Mononuclear cell (primary cell): ENCODE results near the gene LPCAT3. TPM values are rescaled to one million over a fixed set of nuclear protein-coding genes. Genes with fewer than 3 reads are reported as not detected.

Experiments used
- H3K27me3 ChIP-seq: 2 replicates; pipeline ENCODE4 v1.6.0; 2011; ENCODE audit warnings: low read length, control low read depth; ENCODE audit not compliant: insufficient read depth
- H3K4me1 ChIP-seq: 2 replicates; pipeline ENCODE4 v1.5.1; 2011; ENCODE audit warnings: mild to moderate bottlenecking, low read length, control low read depth; ENCODE audit not compliant: insufficient read depth
- H3K4me3 ChIP-seq: 2 replicates; pipeline ENCODE4 v1.5.1; 2011; ENCODE audit warnings: mild to moderate bottlenecking, low read length, moderate library complexity
- H3K9me3 ChIP-seq: 2 replicates; pipeline ENCODE4 v1.5.1; 2011; ENCODE audit warnings: low read depth, mild to moderate bottlenecking, control low read depth, low read length
- total RNA-seq: library from RNA; depleted of rRNA; stranded (reverse); fragments of >200 nt; gene quantifications from one replicate; pipeline ENCODE4 v1.2.3, GENCODE V29; 2012

LPCAT3 gene
- total RNA-seq, 1 donor = 11.0 TPM

DNA sequence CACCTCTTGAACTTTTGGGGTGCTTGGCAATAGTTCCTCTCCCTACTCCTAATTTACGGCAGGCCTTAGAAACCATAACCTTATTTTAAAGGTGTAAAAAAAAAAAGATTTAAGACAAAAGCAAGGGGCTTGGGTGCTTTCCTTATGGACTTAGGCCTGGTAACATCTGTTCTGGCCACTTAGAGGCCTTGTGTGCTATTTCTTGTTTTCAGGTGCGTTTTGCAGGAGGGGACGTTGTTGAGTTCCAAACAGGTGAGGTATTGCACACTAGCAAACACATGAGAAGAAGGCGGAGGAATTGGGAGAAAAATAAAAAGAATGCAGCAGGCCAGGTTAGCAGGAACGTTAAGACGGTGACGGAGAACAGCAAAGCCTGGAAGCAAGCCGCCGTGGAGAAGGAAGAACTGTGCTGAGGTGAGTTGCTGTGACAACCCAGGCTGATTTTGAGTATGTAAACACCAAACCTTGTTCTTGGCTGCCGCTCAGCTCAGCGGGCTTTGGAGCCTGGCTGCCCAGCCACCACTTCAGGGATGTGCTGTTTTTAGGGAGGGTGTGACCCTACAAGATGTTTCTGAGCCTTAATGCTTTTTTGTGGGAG is 30.2 kb downstream of the LPCAT3 start:
- no peaks in the 10 kb centered on the region for H3K27me3 ChIP-seq
- no peaks in the 10 kb centered on the region for H3K4me1 ChIP-seq
- H3K4me3 ChIP-seq = no peak overlapping the region
- H3K9me3 ChIP-seq = no peaks in the 10 kb centered on the region

DNA sequence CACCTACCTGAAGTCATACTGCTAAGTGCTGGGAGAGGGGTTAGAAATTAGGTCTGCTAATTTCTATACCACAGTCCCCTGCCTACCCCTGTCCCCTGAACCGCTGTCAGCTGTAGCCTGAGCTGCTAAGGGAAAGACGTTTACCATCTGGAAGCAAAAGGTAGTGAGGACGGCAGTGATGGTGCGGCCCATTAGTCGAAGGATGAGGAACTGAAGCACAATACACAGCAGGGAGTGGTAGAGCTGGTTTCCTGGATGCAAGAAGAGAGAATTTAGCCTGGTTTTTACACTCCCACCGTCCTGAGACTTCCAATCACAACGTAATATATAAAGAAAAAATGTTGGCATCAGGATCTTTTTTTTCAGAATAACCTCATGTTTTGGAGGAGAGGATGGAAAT is 35.7 kb downstream of the LPCAT3 start:
- no peaks in the 10 kb centered on the region for H3K9me3 ChIP-seq
- H3K4me1 ChIP-seq = no peaks in the 10 kb centered on the region
- no peaks in the 10 kb centered on the region for H3K27me3 ChIP-seq
- no peak overlapping the region for H3K4me3 ChIP-seq

DNA sequence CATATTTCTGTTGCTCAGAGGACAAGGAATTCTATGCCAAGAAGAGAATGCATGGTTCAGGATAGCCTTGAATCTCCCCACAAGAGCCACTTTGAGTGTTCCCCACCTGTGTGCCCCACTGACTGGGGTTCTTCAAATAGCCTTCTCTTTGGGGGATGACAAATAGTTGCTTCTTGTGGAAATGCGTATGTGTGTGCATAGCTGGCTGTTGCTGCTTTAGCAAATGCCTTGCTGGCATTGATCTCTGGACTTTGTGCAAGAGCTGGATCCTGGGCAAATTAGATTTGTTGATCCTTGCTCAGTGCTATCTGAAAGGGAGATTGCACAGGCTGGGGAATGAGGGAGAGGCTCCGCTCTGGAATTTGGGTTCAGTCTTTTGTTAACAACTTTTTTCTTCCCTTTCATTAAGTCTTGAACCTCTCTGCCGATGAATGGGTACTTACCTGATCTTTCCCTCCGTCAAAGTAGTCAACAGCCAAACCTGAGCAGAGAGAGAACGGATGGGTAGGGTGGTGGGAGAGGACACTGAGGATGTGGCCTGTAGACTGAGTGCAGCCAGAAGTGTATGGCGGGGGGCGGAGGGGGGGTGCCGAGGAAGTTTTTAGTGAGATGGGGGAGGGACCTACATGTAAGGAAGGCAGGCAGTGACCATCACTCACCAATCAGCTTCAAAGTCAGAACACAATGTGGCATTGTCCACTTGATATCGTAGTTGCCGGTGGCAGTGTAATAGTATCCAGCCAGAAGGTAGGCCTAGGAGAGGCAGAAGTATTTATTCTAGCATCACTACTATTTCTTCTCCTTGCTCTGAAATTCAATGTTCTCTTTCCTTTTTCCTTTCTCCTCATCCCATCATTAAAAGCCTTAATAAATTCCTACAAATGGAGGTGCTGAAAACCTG is 36.9 kb downstream of the LPCAT3 start:
- Histone ChIP-seq H3K9me3 (no peaks in the 10 kb centered on the region), H3K4me3 (no peak overlapping the region), H3K27me3 (no peaks in the 10 kb centered on the region), H3K4me1 (no peaks in the 10 kb centered on the region)

DNA sequence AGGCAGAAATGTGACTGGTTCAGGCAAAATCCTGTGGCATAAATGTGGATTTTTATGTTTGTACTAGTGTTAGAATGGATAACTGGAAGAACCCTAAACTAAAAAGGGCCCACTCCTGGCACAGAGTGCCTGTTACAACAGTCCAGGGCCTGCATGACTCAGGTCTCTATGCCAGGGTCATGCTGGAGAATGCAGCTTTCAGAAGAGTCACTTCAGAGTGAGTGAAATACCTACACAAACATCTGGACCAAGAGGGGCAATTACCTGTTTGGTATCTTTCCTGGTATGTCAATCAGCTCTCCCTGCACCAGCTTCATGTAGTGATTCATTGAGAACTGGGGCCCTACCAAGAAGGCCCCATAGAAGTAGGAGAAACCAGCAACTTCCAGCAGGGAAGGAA is 37.5 kb downstream of the LPCAT3 start:
- Histone ChIP-seq H3K4me1 (no peaks in the 10 kb centered on the region), H3K27me3 (no peaks in the 10 kb centered on the region), H3K4me3 (no peak overlapping the region), H3K9me3 (no peaks in the 10 kb centered on the region)

DNA sequence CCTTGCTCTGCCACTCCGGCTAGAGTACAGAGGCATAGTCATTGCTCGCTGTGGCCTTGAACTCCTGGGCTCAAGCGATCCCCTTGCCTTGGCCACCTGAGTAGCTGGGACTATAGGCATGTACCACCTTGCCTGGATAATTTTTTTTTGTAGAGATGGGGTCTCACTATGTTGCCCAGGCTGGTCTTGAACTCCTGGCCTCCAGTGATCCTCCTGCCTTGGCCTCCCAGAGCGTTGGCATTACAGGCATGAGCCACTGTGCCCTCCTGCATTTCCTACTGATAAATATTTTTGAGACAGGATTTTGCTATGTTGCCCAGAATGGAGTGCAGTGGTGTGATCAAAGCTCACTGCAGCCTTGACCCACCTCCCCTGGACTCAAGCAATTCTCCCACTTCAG is 38.2 kb downstream of the LPCAT3 start:
- no peaks in the 10 kb centered on the region for H3K4me1 ChIP-seq
- no peaks in the 10 kb centered on the region for H3K27me3 ChIP-seq
- no peak overlapping the region for H3K4me3 ChIP-seq
- H3K9me3 ChIP-seq = no peaks in the 10 kb centered on the region

DNA sequence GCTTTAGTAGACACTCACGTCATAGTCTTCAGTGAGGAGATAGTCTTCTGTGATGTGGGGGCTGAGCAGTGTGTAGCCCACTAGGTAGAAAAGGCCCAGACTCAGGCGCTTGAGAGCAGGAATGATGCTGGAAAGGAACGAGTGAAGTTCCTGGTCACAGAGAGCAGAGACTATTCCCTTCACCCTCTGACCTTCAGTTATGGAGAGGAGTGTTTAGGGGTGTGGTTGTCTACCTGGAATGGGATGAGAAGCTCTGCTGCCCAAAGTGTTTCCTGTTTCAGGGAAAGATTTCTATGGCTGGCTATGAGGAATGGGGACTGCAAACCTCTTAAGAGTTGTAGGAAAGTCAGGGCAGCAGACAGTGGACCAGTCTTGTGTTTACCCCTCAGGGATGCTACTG is 38.8 kb downstream of the LPCAT3 start:
- Histone ChIP-seq H3K4me3 (no peak overlapping the region), H3K9me3 (no peaks in the 10 kb centered on the region), H3K27me3 (no peaks in the 10 kb centered on the region), H3K4me1 (no peaks in the 10 kb centered on the region)

DNA sequence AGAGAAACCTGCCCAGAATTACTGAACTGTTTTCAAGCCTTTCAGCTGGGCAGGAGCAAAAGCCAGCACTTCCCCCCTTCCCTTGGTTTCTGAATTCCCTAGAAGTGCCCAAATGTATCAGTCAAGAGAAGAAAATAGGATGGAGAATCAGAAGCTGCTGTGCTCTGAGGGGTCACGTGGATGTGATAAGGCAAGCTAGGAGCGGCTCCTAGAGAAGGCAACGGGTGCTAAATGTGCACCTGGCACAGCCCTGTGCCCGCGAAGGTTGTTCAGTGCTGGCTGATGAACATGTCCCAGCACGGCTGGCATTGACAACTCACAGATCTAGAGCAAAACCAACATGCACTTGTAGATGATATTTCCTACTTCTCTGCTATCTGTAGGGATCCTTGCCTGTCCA is 39.3 kb downstream of the LPCAT3 start:
- H3K27me3 ChIP-seq = no peaks in the 10 kb centered on the region
- H3K4me3 ChIP-seq = no peak overlapping the region
- no peaks in the 10 kb centered on the region for H3K9me3 ChIP-seq
- H3K4me1 ChIP-seq = no peaks in the 10 kb centered on the region

DNA sequence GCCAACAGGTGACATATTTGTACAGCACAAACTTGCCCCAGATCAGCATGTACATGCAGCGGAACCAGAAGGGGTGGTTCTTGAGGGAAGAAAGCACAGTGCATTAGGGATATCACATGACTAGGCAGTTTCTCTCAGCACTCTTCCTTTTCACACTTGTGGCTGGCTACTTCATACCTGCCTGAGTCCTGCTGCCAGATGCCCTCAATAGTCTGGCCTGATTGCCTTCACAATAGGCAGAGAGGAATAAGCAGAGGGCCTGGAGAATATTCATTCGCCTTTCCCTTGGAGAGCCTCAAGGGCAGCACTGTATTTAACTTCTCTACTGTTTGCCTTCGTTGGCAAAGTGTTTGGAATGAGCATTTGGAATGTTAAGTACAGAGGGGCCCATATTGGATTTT is 39.7 kb downstream of the LPCAT3 start:
- Histone ChIP-seq H3K4me1 (no peaks in the 10 kb centered on the region), H3K4me3 (no peak overlapping the region), H3K27me3 (no peaks in the 10 kb centered on the region), H3K9me3 (no peaks in the 10 kb centered on the region)

DNA sequence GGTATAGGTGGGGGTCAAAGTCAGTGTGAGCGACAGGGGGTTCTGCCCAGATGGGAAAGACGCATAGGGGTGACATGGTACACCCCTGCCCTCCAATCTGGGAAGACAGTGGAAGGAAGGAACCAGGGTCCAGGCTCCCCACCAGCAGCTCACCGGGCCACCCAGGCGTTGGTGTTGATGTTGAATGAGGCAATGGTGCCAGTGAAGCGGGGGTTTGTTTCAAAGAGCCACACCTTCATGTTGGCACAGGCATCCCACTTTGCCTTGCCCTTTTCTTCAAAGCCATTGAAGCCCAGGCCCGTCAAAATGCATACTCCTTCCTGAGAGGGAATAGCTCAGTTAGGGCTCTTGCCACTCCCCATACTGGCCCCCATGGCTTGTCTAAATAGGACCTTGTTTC is 40.1 kb downstream of the LPCAT3 start:
- no peaks in the 10 kb centered on the region for H3K27me3 ChIP-seq
- no peaks in the 10 kb centered on the region for H3K4me1 ChIP-seq
- H3K9me3 ChIP-seq = no peaks in the 10 kb centered on the region
- no peak overlapping the region for H3K4me3 ChIP-seq

DNA sequence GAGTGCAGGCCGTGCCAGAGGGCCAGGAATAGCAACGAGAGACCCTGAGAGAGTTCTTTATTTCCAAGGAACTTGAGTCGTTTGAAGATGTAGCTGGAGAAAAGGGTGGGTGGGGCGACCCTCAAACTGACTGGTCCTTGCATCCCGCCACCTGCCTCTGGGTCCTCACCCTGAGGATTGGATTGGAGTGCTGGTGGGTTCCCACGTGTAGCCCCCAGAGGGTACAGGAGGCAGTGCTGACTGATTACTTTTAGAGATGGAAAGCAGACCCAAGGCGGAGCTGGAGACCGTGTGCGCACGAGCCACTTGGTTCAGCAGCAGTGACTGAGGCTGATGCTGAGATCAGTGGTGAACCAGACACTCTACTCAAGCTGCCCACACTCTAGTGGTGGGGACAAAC is 40.6 kb downstream of the LPCAT3 start:
- H3K27me3 ChIP-seq = no peaks in the 10 kb centered on the region
- no peak overlapping the region for H3K4me3 ChIP-seq
- no peaks in the 10 kb centered on the region for H3K9me3 ChIP-seq
- peaks cover 2% of the 10 kb centered on the region for H3K4me1 ChIP-seq

DNA sequence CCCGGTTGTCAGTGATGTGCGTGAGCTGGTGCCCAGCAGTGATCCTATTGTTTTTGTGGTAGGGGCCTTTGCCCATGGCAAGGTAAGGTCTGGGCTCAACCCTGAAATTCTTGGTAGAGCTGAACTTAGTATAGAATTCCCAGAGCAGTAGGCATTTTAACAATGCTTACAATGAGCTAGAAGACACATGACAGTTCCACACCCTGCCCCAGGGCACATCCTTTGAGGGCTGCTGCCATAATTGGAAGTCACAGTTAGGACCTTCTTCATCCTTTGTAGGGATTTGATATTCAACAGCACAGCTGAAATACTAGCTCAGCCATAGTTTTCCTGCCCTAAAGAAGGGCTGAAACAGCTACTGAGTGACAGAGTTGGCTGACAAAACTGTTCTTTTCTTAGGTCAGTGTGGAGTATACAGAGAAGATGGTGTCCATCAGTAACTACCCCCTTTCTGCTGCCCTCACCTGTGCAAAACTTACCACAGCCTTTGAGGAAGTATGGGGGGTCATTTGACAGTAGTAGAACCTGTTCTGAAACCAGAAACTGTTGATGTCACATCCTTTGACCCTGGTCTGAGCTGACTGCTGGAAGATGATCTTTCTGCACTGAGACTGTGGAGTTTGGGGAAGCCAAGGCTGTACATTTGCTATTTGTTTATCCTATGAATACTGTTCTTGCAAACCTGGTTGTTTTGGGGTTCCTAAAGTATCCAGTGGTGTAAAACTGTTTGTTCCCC is 42.8 kb downstream of the LPCAT3 start:
- no peak overlapping the region for H3K4me3 ChIP-seq
- peaks cover 13% of the 10 kb centered on the region for H3K4me1 ChIP-seq
- H3K9me3 ChIP-seq = no peaks in the 10 kb centered on the region
- H3K27me3 ChIP-seq = no peaks in the 10 kb centered on the region

DNA sequence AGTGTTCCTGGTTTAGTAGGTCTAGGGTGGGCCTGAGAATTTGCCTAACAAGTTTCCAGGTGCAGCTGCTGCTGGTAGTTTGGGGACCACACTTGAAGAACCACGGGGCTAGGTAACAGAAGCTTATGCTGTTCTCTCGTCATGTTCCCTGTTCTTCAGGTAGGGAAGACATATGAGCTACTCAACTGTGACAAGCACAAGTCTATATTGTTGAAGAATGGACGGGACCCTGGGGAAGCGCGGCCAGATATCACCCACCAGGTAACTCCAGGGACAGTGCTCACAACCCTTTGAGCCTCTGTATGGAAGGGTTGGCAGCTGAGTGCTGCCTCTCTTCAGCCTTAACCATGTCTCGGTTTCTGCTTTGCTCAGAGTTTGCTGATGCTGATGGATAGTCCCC is 44.1 kb downstream of the LPCAT3 start:
- H3K9me3 ChIP-seq = no peaks in the 10 kb centered on the region
- peaks cover 23% of the 10 kb centered on the region for H3K4me1 ChIP-seq
- no peaks in the 10 kb centered on the region for H3K27me3 ChIP-seq
- no peak overlapping the region for H3K4me3 ChIP-seq

DNA sequence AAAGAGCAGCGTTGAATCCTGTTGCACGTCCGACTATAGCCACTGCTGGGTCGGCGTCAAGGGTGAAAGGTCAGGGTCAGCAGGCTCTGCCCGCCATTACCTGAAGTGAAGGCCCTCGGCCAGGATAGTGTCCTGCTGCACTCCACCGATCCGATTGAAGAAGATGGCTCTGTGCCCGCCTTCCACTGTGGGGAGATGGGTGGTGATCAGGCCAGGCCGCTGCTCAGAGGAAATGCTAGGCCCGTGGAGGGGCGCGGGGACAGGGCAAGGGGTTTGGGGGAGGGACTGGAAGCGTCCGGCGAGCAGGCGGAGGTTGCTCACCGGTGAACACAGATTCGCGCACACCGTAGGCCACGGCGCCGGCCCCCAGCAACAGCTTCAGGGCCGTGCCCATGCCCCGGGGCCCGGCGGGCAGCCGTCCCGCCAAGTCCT is 48.2 kb downstream of the LPCAT3 start:
- H3K27me3 ChIP-seq = no peaks in the 10 kb centered on the region
- H3K9me3 ChIP-seq = no peaks in the 10 kb centered on the region
- H3K4me3 ChIP-seq = peak overlapping the region; percentile 100
- peaks cover 32% of the 10 kb centered on the region for H3K4me1 ChIP-seq

DNA sequence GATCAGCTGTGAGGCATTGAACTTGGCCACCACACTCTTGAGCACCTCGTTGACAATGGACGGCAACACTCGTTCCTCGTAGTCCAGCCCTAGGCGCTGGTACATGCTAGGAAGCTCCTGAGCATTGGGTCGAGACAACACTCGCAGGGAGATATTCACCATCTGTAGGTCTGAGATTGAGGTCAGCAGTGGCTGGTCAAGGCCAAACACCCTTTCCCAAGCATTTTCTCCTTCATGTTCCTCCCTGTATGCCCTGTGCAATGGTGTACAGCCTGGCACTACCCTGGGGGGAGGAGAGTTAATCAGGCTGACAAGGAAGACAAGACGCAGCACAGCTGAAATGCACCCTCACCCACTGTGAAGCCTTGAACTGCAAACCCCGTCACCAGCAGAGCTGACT is 49.9 kb downstream of the LPCAT3 start:
- Histone ChIP-seq H3K9me3 (no peaks in the 10 kb centered on the region), H3K27me3 (no peaks in the 10 kb centered on the region), H3K4me3 (no peak overlapping the region), H3K4me1 (peaks cover 47% of the 10 kb centered on the region)

DNA sequence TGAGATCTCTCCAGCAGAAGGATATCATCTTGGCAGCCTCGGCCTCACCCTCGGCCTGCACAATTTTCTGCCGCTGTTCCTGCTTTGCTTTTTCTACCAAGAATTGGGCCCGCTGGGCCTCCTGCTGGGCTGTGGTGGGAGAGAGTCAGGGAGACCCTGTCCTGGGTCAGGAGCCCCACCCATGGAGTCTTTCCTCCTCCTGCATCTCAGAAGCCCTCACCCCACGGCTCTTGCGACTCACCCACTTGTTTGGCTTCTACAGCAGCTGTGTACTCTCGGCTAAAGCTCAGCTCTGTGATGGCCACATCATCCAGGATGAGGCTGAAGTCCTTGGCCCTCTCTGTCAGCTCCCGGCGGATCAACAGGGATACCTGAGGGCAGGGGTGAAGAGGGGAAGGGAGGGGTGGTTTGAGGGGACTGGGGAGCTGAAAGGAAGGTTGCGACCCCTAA is 50.6 kb downstream of the LPCAT3 start:
- Histone ChIP-seq H3K27me3 (no peaks in the 10 kb centered on the region), H3K4me1 (peaks cover 49% of the 10 kb centered on the region), H3K9me3 (no peaks in the 10 kb centered on the region), H3K4me3 (no peak overlapping the region)
